ENCODE results near the gene CHCHD6.

- TF ChIP-seq CTCF (IDR thresholded peaks at IDR 0.05): no peak
- no peak for TF ChIP-seq POLR2A (IDR thresholded peaks at IDR 0.05)
Observed at GRCh38 chr3:126760541-126760940, 56.5 kb downstream of the CHCHD6 start.

Measured in adrenal gland (tissue), 5 donors.